Panc1 (cell line): ENCODE results near the gene RPS6KA1.

Experiments used
- SIN3A ChIP-seq: IDR thresholded peaks from 2 replicates; pipeline ENCODE4 v1.6.1; 2012; ENCODE audit warnings: low read depth, mild to moderate bottlenecking, low read length, moderate library complexity, borderline replicate concordance; ENCODE audit not compliant: insufficient read depth
- TCF7L2 ChIP-seq: IDR thresholded peaks from 2 replicates; pipeline ENCODE4 v1.6.1; 2011; ENCODE audit warnings: mild to moderate bottlenecking, low read depth, low read length, inconsistent platforms
- TF ChIP-seq, protein P1 (sequence below): fragments of 450-650 bp; IDR thresholded peaks from 2 replicates; pipeline ENCODE4 v1.5.1; 2017; ENCODE audit warnings: mild to moderate bottlenecking

DNA sequence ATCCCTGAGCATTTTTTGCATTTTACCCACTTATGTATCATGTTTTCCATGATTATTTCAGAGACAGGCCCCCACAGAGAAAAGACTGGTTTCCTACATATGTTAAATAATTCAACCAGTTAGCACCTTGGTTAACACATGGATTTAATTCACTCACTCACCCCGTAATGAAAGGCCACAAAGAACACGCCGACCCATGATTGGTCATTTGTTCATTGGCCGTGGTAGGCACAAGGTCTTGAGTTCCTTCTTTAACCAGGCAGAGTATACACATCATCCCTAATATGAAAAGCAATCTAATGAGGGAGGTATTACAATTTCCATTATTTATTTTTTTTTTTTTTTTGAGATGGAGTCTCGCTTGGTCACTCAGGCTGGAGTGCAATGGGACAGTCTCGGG is 50.6 kb downstream of the RPS6KA1 start:
- no peak for TF ChIP-seq SIN3A
- TF ChIP-seq, protein P1, sequence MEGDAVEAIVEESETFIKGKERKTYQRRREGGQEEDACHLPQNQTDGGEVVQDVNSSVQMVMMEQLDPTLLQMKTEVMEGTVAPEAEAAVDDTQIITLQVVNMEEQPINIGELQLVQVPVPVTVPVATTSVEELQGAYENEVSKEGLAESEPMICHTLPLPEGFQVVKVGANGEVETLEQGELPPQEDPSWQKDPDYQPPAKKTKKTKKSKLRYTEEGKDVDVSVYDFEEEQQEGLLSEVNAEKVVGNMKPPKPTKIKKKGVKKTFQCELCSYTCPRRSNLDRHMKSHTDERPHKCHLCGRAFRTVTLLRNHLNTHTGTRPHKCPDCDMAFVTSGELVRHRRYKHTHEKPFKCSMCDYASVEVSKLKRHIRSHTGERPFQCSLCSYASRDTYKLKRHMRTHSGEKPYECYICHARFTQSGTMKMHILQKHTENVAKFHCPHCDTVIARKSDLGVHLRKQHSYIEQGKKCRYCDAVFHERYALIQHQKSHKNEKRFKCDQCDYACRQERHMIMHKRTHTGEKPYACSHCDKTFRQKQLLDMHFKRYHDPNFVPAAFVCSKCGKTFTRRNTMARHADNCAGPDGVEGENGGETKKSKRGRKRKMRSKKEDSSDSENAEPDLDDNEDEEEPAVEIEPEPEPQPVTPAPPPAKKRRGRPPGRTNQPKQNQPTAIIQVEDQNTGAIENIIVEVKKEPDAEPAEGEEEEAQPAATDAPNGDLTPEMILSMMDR: no peak
- TF ChIP-seq TCF7L2: no peak
